Astrocyte (in vitro differentiated cells and primary cell): ENCODE measurements around the gene HS3ST3A1. TPM values are rescaled to one million over a fixed set of nuclear protein-coding genes. Genes with fewer than 3 reads are reported as not detected.

Experiments
- DNase-seq: peaks from one replicate; pipeline ENCODE4 v3.0.0-alpha.2; 2010; ENCODE audit warnings: low read depth
- FAIRE-seq: peaks from 2 replicates; lab custom pipeline; 2011; peaks lifted over from hg19 to GRCh38; lab: Jason Lieb, UNC
- H2AFZ ChIP-seq: 2 replicates; pipeline ENCODE4 v1.6.0; 2012; ENCODE audit warnings: low read depth, low read length, inconsistent platforms
- H3K27ac ChIP-seq: 2 replicates; pipeline ENCODE4 v1.5.1; 2011; ENCODE audit warnings: low read depth, low read length, inconsistent platforms
- H3K27me3 ChIP-seq: 2 replicates; pipeline ENCODE4 v1.6.0; 2011; ENCODE audit warnings: low read length, inconsistent platforms; ENCODE audit not compliant: insufficient read depth
- H3K36me3 ChIP-seq: 2 replicates; pipeline ENCODE4 v1.5.1; 2011; ENCODE audit warnings: low read length, inconsistent platforms; ENCODE audit not compliant: insufficient read depth
- H3K4me1 ChIP-seq: 2 replicates; pipeline ENCODE4 v1.5.1; 2011; ENCODE audit warnings: low read length, inconsistent platforms; ENCODE audit not compliant: insufficient read depth
- H3K4me2 ChIP-seq: 2 replicates; pipeline ENCODE4 v1.6.0; 2012; ENCODE audit warnings: low read length, inconsistent platforms
- H3K4me3 ChIP-seq: 2 replicates; pipeline ENCODE4 v1.5.1; 2011; ENCODE audit warnings: low read depth, mild to moderate bottlenecking, low read length, inconsistent platforms; ENCODE audit not compliant: insufficient read depth
- H3K79me2 ChIP-seq: 2 replicates; pipeline ENCODE4 v1.6.0; 2012; ENCODE audit warnings: mild to moderate bottlenecking, low read length, inconsistent platforms; ENCODE audit not compliant: insufficient read depth
- H3K9ac ChIP-seq: 2 replicates; pipeline ENCODE4 v1.6.0; 2012; ENCODE audit warnings: mild to moderate bottlenecking, low read length, inconsistent platforms
- H3K9me3 ChIP-seq: 2 replicates; pipeline ENCODE4 v1.5.1; 2012; ENCODE audit warnings: low read depth, mild to moderate bottlenecking, low read length, inconsistent platforms; ENCODE audit not compliant: insufficient read depth
- H4K20me1 ChIP-seq: 2 replicates; pipeline ENCODE4 v1.6.0; 2012; ENCODE audit warnings: low read length, inconsistent platforms; ENCODE audit not compliant: insufficient read depth
- H3K27ac Mint-ChIP-seq: one replicate; pipeline ENCODE4 v1.8.0; 2021; ENCODE audit warnings: mild to moderate bottlenecking, mixed read lengths; ENCODE audit not compliant: unreplicated experiment
- H3K27me3 Mint-ChIP-seq: one replicate; pipeline ENCODE4 v1.8.0; 2021; ENCODE audit warnings: low read depth, mixed read lengths; ENCODE audit not compliant: unreplicated experiment
- H3K36me3 Mint-ChIP-seq: one replicate; pipeline ENCODE4 v1.8.0; 2021; ENCODE audit warnings: low read depth, mixed read lengths; ENCODE audit not compliant: unreplicated experiment
- H3K4me1 Mint-ChIP-seq: one replicate; pipeline ENCODE4 v1.8.0; 2021; ENCODE audit warnings: low read depth, mixed read lengths; ENCODE audit not compliant: unreplicated experiment
- H3K4me3 Mint-ChIP-seq: one replicate; pipeline ENCODE4 v1.8.0; 2021; ENCODE audit warnings: mild to moderate bottlenecking, moderate library complexity, mixed read lengths; ENCODE audit not compliant: unreplicated experiment
- H3K9me3 Mint-ChIP-seq: one replicate; pipeline ENCODE4 v1.8.0; 2021; ENCODE audit warnings: mild to moderate bottlenecking, mixed read lengths; ENCODE audit not compliant: unreplicated experiment
- EZH2 ChIP-seq: IDR thresholded peaks from 2 replicates; pipeline ENCODE4 v1.6.1; 2012; ENCODE audit warnings: mild to moderate bottlenecking, low read length, inconsistent platforms; ENCODE audit not compliant: insufficient read depth
- total RNA-seq: library from RNA; stranded (reverse); gene quantifications from 2 replicates; pipeline ENCODE4 v1.2.1, GENCODE V29; 2021
- TF ChIP-seq, protein P1 (sequence below): IDR thresholded peaks from 2 replicates; pipeline ENCODE4 v1.5.1; 2011; ENCODE audit warnings: low read depth, mild to moderate bottlenecking, inconsistent platforms, low read length, moderate library complexity; ENCODE audit not compliant: insufficient read depth

HS3ST3A1 gene
- total RNA-seq, 1 donor from 2014 or later = 7.6 TPM

DNA sequence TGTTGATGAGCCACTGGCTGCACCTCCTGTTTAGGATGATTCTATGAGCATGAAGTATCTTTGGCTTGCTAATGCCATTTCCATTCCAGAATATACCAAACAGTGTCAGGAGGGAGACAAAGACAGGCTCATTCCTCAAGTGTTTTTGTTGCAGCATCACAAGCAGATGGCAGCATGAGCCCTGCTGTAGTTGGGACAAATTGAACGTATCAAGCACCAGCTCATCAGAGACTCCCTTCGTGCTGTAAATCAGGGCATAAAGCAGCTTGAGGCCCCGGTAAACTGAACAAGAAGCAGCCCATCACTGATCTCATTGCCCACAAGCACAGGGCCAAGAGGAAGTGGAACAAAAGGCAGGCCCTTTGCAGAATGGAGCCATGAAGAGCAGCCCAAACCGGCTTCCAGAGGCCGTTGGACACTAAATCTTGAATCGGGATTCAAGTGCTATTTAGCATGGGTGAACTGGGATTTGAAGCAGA, 45.9 kb upstream of the HS3ST3A1 start:
- no peak overlapping the region for H3K9ac ChIP-seq
- Mint-ChIP-seq H3K4me1 (peaks cover 13% of the 10 kb centered on the region), H3K4me3 (no peak overlapping the region), H3K36me3 (no peaks in the 10 kb centered on the region), H3K9me3 (no peaks in the 10 kb centered on the region), H3K27me3 (peaks cover 3% of the 10 kb centered on the region), H3K27ac (no peak overlapping the region)
- H3K36me3 ChIP-seq = no peaks in the 10 kb centered on the region
- no peak overlapping the region for H3K4me3 ChIP-seq
- no peaks in the 10 kb centered on the region for H4K20me1 ChIP-seq
- DNase-seq (no peak), FAIRE-seq (peak; percentile 47)
- no peaks in the 10 kb centered on the region for H3K79me2 ChIP-seq
- no peak overlapping the region for H3K27ac ChIP-seq
- peak overlapping the region; percentile 51 for H2AFZ ChIP-seq
- H3K4me2 ChIP-seq = no peak overlapping the region
- H3K9me3 ChIP-seq = no peaks in the 10 kb centered on the region
- peaks cover 4% of the 10 kb centered on the region for H3K4me1 ChIP-seq
- TF ChIP-seq, protein P1, sequence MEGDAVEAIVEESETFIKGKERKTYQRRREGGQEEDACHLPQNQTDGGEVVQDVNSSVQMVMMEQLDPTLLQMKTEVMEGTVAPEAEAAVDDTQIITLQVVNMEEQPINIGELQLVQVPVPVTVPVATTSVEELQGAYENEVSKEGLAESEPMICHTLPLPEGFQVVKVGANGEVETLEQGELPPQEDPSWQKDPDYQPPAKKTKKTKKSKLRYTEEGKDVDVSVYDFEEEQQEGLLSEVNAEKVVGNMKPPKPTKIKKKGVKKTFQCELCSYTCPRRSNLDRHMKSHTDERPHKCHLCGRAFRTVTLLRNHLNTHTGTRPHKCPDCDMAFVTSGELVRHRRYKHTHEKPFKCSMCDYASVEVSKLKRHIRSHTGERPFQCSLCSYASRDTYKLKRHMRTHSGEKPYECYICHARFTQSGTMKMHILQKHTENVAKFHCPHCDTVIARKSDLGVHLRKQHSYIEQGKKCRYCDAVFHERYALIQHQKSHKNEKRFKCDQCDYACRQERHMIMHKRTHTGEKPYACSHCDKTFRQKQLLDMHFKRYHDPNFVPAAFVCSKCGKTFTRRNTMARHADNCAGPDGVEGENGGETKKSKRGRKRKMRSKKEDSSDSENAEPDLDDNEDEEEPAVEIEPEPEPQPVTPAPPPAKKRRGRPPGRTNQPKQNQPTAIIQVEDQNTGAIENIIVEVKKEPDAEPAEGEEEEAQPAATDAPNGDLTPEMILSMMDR = no peak
- no peak for TF ChIP-seq EZH2
- H3K27me3 ChIP-seq = no peaks in the 10 kb centered on the region

DNA sequence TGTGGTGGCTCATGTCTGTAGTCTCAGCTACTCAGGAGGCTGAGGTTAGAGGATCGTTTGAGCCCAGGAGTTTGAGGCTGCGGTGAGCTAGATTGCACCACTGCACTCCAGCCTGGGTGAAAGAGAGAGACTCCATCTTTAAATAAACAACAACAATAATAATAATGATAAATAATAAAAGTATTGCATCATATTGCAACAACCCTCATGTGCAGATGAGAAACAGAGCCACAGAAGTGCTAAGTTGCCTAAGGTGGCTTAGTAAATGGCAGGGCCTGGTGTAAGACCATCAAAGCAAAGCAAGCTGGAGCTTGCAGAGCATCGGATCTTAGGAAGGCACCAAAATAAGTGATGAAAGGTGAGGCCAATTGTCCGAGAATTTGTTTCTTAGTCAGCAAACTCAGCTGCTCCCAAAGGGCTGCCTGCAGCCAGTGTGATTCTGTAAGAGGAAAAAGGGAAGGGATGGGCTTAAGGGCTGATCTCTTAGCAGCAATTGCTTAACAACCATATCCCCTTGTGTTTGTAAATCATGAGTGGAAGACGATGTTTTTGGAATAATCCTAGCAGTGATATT, 45.3 kb upstream of the HS3ST3A1 start:
- Histone ChIP-seq H3K27me3 (no peaks in the 10 kb centered on the region), H3K9me3 (no peaks in the 10 kb centered on the region), H3K79me2 (no peaks in the 10 kb centered on the region), H3K36me3 (no peaks in the 10 kb centered on the region), H3K27ac (no peak overlapping the region), H3K4me2 (no peak overlapping the region), H2AFZ (peak overlapping the region; percentile 51), H3K4me1 (peaks cover 4% of the 10 kb centered on the region), H4K20me1 (no peaks in the 10 kb centered on the region), H3K4me3 (no peak overlapping the region), H3K9ac (no peak overlapping the region)
- Mint-ChIP-seq H3K36me3 (no peaks in the 10 kb centered on the region), H3K27ac (no peak overlapping the region), H3K27me3 (peaks cover 3% of the 10 kb centered on the region), H3K4me1 (peaks cover 13% of the 10 kb centered on the region), H3K9me3 (no peaks in the 10 kb centered on the region), H3K4me3 (no peak overlapping the region)
- TF ChIP-seq EZH2 = no peak
- TF ChIP-seq, protein P1 = no peak
- FAIRE-seq (no peak), DNase-seq (no peak)

DNA sequence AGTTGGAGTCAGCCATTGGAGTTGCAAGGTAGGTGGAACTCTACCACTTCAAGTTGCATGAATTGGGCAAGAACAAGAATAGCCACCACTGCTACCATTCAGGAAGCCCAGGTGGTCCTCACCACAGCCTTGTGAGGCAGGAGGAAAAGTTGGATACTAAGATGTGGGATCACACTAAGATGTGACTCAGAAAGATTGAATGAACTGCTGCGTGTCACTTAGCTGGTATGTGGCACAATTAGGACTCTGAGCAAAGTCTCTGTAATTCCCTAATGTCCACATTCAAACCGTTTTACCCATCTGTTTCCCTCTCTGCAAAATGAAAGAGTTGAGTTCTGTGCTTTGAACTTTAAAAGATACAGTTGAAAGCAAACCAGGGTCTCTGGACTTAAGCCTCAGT, 44.7 kb upstream of the HS3ST3A1 start:
- Histone ChIP-seq H3K9me3 (no peaks in the 10 kb centered on the region), H3K9ac (no peak overlapping the region), H3K4me3 (no peak overlapping the region), H3K4me2 (no peak overlapping the region), H3K27me3 (no peaks in the 10 kb centered on the region), H3K36me3 (no peaks in the 10 kb centered on the region), H3K79me2 (no peaks in the 10 kb centered on the region), H3K27ac (no peak overlapping the region), H2AFZ (no peak overlapping the region), H3K4me1 (peaks cover 4% of the 10 kb centered on the region), H4K20me1 (no peaks in the 10 kb centered on the region)
- TF ChIP-seq, protein P1 = no peak
- TF ChIP-seq EZH2 = no peak
- FAIRE-seq (no peak), DNase-seq (peak; percentile 18)
- Mint-ChIP-seq H3K9me3 (no peaks in the 10 kb centered on the region), H3K27me3 (peaks cover 3% of the 10 kb centered on the region), H3K36me3 (no peaks in the 10 kb centered on the region), H3K4me3 (no peak overlapping the region), H3K4me1 (peaks cover 13% of the 10 kb centered on the region), H3K27ac (no peak overlapping the region)
